Dermis microvascular lymphatic vessel endothelial cell (primary cell): ENCODE measurements around the gene ITGB4. TPM values are rescaled to one million over a fixed set of nuclear protein-coding genes. Genes with fewer than 3 reads are reported as not detected.

Experiments
- DNase-seq, 2 donors: peaks; one replicate each; pipeline versions ENCODE4 v3.0.0 to v3.0.0-alpha.2; 2010; ENCODE audit warnings: low read depth in 2 of 2
- total RNA-seq: library from RNA; depleted of rRNA; stranded (reverse); fragments of >200 nt; gene quantifications from 2 replicates; pipeline ENCODE4 v1.2.1, GENCODE V29; 2014

The ITGB4 gene
- 16.9 and 37.6 TPM in 2 replicates for total RNA-seq

- peak in 1 of 2 donors; percentile 40 for DNase-seq
Observed at GRCh38 chr17:75720656-75721462, at the start of gene ITGB4. Gene ITGB4, plus strand, starts transcription at chr17:75721459. Its CDS starts 3,245 bp downstream, at chr17:75724704.

GRCh38 chr17:75672011-75672410 lies 49.2 kb upstream of the ITGB4 start:
- no peak for DNase-seq

GRCh38 chr17:75673487-75673886 lies 47.8 kb upstream of the ITGB4 start:
- no peak for DNase-seq

- DNase-seq = peak in 1 of 2 donors; percentile 62
Observed at GRCh38 chr17:75676461-75676860, 44.8 kb upstream of the ITGB4 start.

- DNase-seq = peak; percentile 94 to 97
Observed at GRCh38 chr17:75679706-75680211, 41.5 kb upstream of the ITGB4 start.

GRCh38 chr17:75680431-75680830 lies 40.8 kb upstream of the ITGB4 start:
- DNase-seq = no peak

GRCh38 chr17:75681289-75681688 lies 40.0 kb upstream of the ITGB4 start:
- no peak for DNase-seq

- peak in 1 of 2 donors; percentile 57 for DNase-seq
Observed at GRCh38 chr17:75683583-75683982, 37.7 kb upstream of the ITGB4 start.

- DNase-seq = peak in 1 of 2 donors; percentile 59
Observed at GRCh38 chr17:75684249-75684648, 37.0 kb upstream of the ITGB4 start.

GRCh38 chr17:75684924-75685323 lies 36.3 kb upstream of the ITGB4 start:
- DNase-seq = no peak

- DNase-seq = no peak
Observed at GRCh38 chr17:75685499-75685898, 35.8 kb upstream of the ITGB4 start.

GRCh38 chr17:75688209-75688825 lies 32.9 kb upstream of the ITGB4 start:
- DNase-seq = peak in 1 of 2 donors; percentile 74

- peak in 1 of 2 donors; percentile 59 for DNase-seq
Observed at GRCh38 chr17:75689441-75689873, 31.8 kb upstream of the ITGB4 start.

- DNase-seq = peak in 1 of 2 donors; percentile 41
Observed at GRCh38 chr17:75691371-75691791, 29.9 kb upstream of the ITGB4 start.

- no peak for DNase-seq
Observed at GRCh38 chr17:75691801-75692626, 29.2 kb upstream of the ITGB4 start.

GRCh38 chr17:75692976-75693375 lies 28.3 kb upstream of the ITGB4 start:
- no peak for DNase-seq

- peak in 1 of 2 donors; percentile 64 for DNase-seq
Observed at GRCh38 chr17:75693500-75694481, 27.5 kb upstream of the ITGB4 start.

- DNase-seq = no peak
Observed at GRCh38 chr17:75694536-75694935, 26.7 kb upstream of the ITGB4 start.

- no peak for DNase-seq
Observed at GRCh38 chr17:75695141-75695829, 26.0 kb upstream of the ITGB4 start.

GRCh38 chr17:75695830-75696271 lies 25.4 kb upstream of the ITGB4 start:
- DNase-seq = no peak
